ENCODE data around the gene C2CD4C.

C2CD4C gene

DNA sequence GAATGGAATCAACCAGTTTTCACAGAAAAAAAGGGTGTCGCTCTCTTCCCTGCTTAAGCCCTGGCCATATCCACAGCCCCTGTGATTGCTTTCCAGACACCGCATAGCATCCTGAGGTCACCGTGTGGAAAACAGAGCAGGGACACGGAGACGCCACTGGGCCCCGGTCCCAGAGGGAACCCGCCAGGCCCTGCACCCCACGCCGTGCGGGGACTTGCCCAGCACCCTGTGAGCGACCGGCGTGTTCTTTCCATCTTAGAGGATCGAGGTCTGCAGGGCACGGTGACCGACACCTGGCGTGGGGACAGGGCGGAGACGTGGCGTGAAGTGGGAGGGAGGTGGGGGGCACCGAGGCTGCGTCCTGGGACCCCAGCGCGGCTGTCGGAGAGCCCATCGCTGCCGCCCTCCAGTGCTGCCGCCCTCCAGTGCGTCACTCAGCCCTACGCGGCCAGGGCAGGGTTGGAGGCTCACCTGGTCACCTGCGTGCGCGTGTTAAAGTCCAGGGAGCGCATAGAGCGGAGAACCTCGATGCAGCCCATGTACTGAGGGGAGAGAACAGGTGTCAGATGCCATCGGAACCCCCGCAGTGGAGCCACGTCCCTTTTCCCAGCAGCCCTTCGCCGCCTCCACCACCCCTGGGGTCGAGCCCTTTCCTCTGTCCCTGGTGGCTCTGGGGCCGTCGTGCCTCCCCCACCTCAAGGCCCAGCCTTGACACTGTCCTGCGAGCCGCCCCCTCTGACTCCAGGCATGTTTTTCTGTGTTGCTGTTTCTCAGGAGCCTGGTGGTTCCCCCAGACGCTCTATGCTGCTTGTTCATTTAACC, 31.7 kb upstream of the C2CD4C start:
- no peaks in the 10 kb centered on the region for H3K79me2 ChIP-seq (ENCODE audit: insufficient read depth, low read length)
- H3K9ac ChIP-seq (ENCODE audit: low read length), result no peak overlapping the region
- H3K27me3 ChIP-seq (ENCODE audit: insufficient read depth, low read length), result no peaks in the 10 kb centered on the region; the same call in 1 of the 2 replicates
- TF ChIP-seq, protein P1, sequence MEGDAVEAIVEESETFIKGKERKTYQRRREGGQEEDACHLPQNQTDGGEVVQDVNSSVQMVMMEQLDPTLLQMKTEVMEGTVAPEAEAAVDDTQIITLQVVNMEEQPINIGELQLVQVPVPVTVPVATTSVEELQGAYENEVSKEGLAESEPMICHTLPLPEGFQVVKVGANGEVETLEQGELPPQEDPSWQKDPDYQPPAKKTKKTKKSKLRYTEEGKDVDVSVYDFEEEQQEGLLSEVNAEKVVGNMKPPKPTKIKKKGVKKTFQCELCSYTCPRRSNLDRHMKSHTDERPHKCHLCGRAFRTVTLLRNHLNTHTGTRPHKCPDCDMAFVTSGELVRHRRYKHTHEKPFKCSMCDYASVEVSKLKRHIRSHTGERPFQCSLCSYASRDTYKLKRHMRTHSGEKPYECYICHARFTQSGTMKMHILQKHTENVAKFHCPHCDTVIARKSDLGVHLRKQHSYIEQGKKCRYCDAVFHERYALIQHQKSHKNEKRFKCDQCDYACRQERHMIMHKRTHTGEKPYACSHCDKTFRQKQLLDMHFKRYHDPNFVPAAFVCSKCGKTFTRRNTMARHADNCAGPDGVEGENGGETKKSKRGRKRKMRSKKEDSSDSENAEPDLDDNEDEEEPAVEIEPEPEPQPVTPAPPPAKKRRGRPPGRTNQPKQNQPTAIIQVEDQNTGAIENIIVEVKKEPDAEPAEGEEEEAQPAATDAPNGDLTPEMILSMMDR (IDR thresholded peaks at IDR 0.05; ENCODE audit: low read length), result no peak
- TF ChIP-seq EZH2 (IDR thresholded peaks at IDR 0.05; ENCODE audit: borderline replicate concordance, low read length), result no peak
- no peak overlapping the region for H3K27ac ChIP-seq (ENCODE audit: low read depth, low read length, poor library complexity, severe bottlenecking)
- no peaks in the 10 kb centered on the region for H4K20me1 ChIP-seq (ENCODE audit: insufficient read depth, low read length)
- H3F3A ChIP-seq (ENCODE audit: insufficient read depth, low read length), result no peaks in the 10 kb centered on the region
- H3K4me1 ChIP-seq (ENCODE audit: insufficient read depth, low read length, severe bottlenecking), result no peaks in the 10 kb centered on the region
- no peak overlapping the region for H3K4me3 ChIP-seq (ENCODE audit: low read depth, low read length, poor library complexity, severe bottlenecking)
- no peak overlapping the region for H3K4me2 ChIP-seq (ENCODE audit: low read length)
- no peaks in the 10 kb centered on the region for H3K9me3 ChIP-seq (ENCODE audit: low read length)
- no peaks in the 10 kb centered on the region for H3K9me2 ChIP-seq (ENCODE audit: low read depth, low read length)
- H3K36me3 ChIP-seq (ENCODE audit: insufficient read depth, low read length), result no peaks in the 10 kb centered on the region
- no peak overlapping the region for H2AFZ ChIP-seq (ENCODE audit: low read length)

DNA sequence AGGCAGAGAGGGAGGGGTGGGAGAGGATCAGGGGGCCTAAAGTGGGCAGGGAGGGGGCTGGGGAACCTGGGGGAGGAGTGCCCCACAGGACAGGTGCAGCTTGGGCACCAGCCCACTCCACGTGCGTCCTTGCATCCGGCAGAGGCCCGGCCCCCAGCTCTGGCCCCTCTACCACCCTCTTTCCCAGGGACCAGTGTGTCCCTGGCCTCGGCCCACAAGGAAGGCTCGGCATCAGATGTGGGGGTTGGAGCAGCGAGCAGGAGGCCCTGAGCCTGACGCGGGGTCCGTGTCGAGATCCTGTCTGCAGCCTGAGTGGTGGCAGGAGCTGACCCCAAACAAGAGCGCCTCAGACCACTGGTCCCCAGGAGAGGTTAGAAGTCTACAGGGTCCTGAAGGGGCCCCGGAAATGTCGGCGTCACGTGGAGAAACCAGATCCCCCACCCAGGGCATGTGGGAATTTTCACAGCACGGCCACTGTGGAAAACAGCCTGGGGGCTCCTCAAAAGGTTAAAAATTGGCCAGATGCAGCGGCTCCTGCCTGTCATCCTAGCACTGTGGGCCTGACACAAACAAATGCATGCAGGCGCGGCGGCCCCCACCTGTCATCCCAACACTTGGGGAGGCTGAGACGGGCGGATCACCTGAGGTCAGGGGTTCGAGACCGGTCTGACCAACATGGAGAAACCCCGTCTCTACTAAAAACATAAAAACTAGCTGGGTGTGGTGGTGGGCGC, 30.4 kb upstream of the C2CD4C start:
- no peak overlapping the region for H3K9ac ChIP-seq (ENCODE audit: low read length)
- H4K20me1 ChIP-seq (ENCODE audit: insufficient read depth, low read length), result no peaks in the 10 kb centered on the region
- no peak overlapping the region for H3K27ac ChIP-seq (ENCODE audit: low read depth, low read length, poor library complexity, severe bottlenecking)
- H3K27me3 ChIP-seq (ENCODE audit: insufficient read depth, low read length), result no peaks in the 10 kb centered on the region; the same call in 1 of the 2 replicates
- H3K4me1 ChIP-seq (ENCODE audit: insufficient read depth, low read length, severe bottlenecking), result no peaks in the 10 kb centered on the region
- no peaks in the 10 kb centered on the region for H3K9me3 ChIP-seq (ENCODE audit: low read length)
- no peak overlapping the region for H2AFZ ChIP-seq (ENCODE audit: low read length)
- H3K4me3 ChIP-seq (ENCODE audit: low read depth, low read length, poor library complexity, severe bottlenecking), result no peak overlapping the region
- H3K79me2 ChIP-seq (ENCODE audit: insufficient read depth, low read length), result no peaks in the 10 kb centered on the region
- TF ChIP-seq, protein P1 (IDR thresholded peaks at IDR 0.05; ENCODE audit: low read length), result no peak
- no peak for TF ChIP-seq EZH2 (IDR thresholded peaks at IDR 0.05; ENCODE audit: borderline replicate concordance, low read length)
- H3K4me2 ChIP-seq (ENCODE audit: low read length), result no peak overlapping the region
- H3K9me2 ChIP-seq (ENCODE audit: low read depth, low read length), result no peaks in the 10 kb centered on the region
- H3K36me3 ChIP-seq (ENCODE audit: insufficient read depth, low read length), result no peaks in the 10 kb centered on the region
- H3F3A ChIP-seq (ENCODE audit: insufficient read depth, low read length), result no peaks in the 10 kb centered on the region

DNA sequence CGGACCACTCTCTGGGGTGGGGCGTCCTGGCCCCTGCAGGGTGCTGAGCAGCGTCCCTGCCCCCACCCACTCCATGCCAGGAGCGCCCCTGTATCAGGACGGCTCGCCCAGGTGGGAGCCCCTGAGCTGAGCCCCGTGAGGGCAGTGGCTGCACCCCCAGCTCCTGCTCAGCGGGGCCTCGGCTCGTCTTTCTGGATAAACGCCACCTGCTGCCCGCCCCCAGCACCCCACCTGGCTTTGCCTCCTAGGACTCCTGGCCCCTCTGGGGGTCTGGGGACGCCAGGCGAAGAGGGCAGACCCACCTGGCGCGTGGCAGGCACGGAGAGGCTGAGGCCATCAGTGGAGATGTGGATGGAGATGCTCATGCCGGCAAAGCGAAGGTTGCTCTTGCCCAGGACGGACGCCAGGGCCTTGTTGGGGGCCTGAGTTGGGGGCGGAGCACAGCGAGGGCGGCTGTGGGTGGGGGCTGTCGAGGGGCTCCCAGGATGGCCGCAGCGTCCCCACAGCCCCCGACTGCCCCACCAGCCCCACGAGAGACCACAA, 29.5 kb upstream of the C2CD4C start:
- no peaks in the 10 kb centered on the region for H4K20me1 ChIP-seq (ENCODE audit: insufficient read depth, low read length)
- TF ChIP-seq, protein P1 (IDR thresholded peaks at IDR 0.05; ENCODE audit: low read length), result no peak
- no peak for TF ChIP-seq EZH2 (IDR thresholded peaks at IDR 0.05; ENCODE audit: borderline replicate concordance, low read length)
- H3F3A ChIP-seq (ENCODE audit: insufficient read depth, low read length), result no peaks in the 10 kb centered on the region
- H3K9ac ChIP-seq (ENCODE audit: low read length), result no peak overlapping the region
- no peak overlapping the region for H3K27ac ChIP-seq (ENCODE audit: low read depth, low read length, poor library complexity, severe bottlenecking)
- H3K27me3 ChIP-seq (ENCODE audit: insufficient read depth, low read length), result no peaks in the 10 kb centered on the region; the same call in 1 of the 2 replicates
- H3K79me2 ChIP-seq (ENCODE audit: insufficient read depth, low read length), result no peaks in the 10 kb centered on the region
- no peak overlapping the region for H2AFZ ChIP-seq (ENCODE audit: low read length)
- no peaks in the 10 kb centered on the region for H3K4me1 ChIP-seq (ENCODE audit: insufficient read depth, low read length, severe bottlenecking)
- H3K9me3 ChIP-seq (ENCODE audit: low read length), result no peaks in the 10 kb centered on the region
- H3K36me3 ChIP-seq (ENCODE audit: insufficient read depth, low read length), result no peaks in the 10 kb centered on the region
- H3K9me2 ChIP-seq (ENCODE audit: low read depth, low read length), result no peaks in the 10 kb centered on the region
- no peak overlapping the region for H3K4me3 ChIP-seq (ENCODE audit: low read depth, low read length, poor library complexity, severe bottlenecking)
- no peak overlapping the region for H3K4me2 ChIP-seq (ENCODE audit: low read length)

Data from OCI-LY1 (cell line).